HG02884 (cell line): ENCODE data around the gene APBB2.
A peak's percentile ranks its signal among the peaks of the same experiment; 100 is the strongest.

Experiments
- ATAC-seq: cut with Tn5 transposase; IDR thresholded peaks from one replicate; pipeline ENCODE4 v1.9.1; 2021; ENCODE audit warnings: mild to moderate bottlenecking, moderate library complexity; ENCODE audit not compliant: unreplicated experiment

The APBB2 gene

GRCh38 chr4:41214136-41214824 is at the start of gene APBB2:
Gene APBB2 (minus strand): TSS chr4:41214542. CDS start chr4:41033254, 181,288 bp downstream.
- peak; percentile 42 for ATAC-seq

- ATAC-seq: no peak
Observed at GRCh38 chr4:41262198-41262597, 47.9 kb upstream of the APBB2 start.

GRCh38 chr4:41260116-41260733 is 45.9 kb upstream of the APBB2 start:
- ATAC-seq: no peak

- ATAC-seq: no peak
Observed at GRCh38 chr4:41258783-41259182, 44.4 kb upstream of the APBB2 start.

GRCh38 chr4:41257906-41258305 is 43.6 kb upstream of the APBB2 start:
- no peak for ATAC-seq

- ATAC-seq: peak; percentile 57
Observed at GRCh38 chr4:41257257-41257901, 43.0 kb upstream of the APBB2 start.

GRCh38 chr4:41256740-41257256 is 42.5 kb upstream of the APBB2 start, which contains the start of gene UCHL1:
Gene UCHL1 (plus strand): TSS chr4:41256928. CDS start chr4:41256977, 49 bp downstream.
- ATAC-seq: peak; percentile 51

GRCh38 chr4:41256131-41256739 is 41.9 kb upstream of the APBB2 start:
- no peak for ATAC-seq

- ATAC-seq: no peak
Observed at GRCh38 chr4:41245983-41246382, 31.6 kb upstream of the APBB2 start.

GRCh38 chr4:41241919-41242318 is 27.6 kb upstream of the APBB2 start:
- ATAC-seq: no peak

GRCh38 chr4:41236508-41236907 is 22.2 kb upstream of the APBB2 start:
- no peak for ATAC-seq

- no peak for ATAC-seq
Observed at GRCh38 chr4:41236032-41236431, 21.7 kb upstream of the APBB2 start.

GRCh38 chr4:41232856-41233255 is 18.5 kb upstream of the APBB2 start:
- ATAC-seq: no peak

GRCh38 chr4:41232406-41232805 is 18.1 kb upstream of the APBB2 start:
- ATAC-seq: no peak

- no peak for ATAC-seq
Observed at GRCh38 chr4:41227902-41228301, 13.6 kb upstream of the APBB2 start.

GRCh38 chr4:41221850-41222645 is 7.7 kb upstream of the APBB2 start:
- no peak for ATAC-seq

GRCh38 chr4:41219421-41219950 is 5.1 kb upstream of the APBB2 start:
- no peak for ATAC-seq

- no peak for ATAC-seq
Observed at GRCh38 chr4:41218703-41219102, 4.4 kb upstream of the APBB2 start.

GRCh38 chr4:41217374-41217773 is 3.0 kb upstream of the APBB2 start:
- no peak for ATAC-seq

- ATAC-seq: no peak
Observed at GRCh38 chr4:41217020-41217333, 2.6 kb upstream of the APBB2 start.
